Thyroid gland (tissue), 4 donors: Measurements from ENCODE around the gene BORCS6.

Experiments
- CTCF ChIP-seq, 6 experiments: fragments of 200-600 bp in 3 of 6; fragments of 450-650 bp in 3 of 6; sonication (generic) in 3 of 6; IDR thresholded peaks; one replicate each; pipeline ENCODE4 v1.5.1; 2016 to 2019; ENCODE audit warnings: antibody characterized with exemption in 6 of 6, mild to moderate bottlenecking in 2 of 6, inconsistent platforms in 1 of 6, moderate library complexity in 1 of 6
- POLR2A ChIP-seq, 2 donors: fragments of 450-650 bp; IDR thresholded peaks; one replicate each; pipeline ENCODE4 v1.6.1; 2017; ENCODE audit warnings: antibody characterized with exemption in 2 of 2, mild to moderate bottlenecking in 2 of 2, moderate library complexity in 1 of 2

GRCh38 chr17:8141045-8141444, 48.9 kb downstream of the BORCS6 start:
- TF ChIP-seq CTCF (IDR thresholded peaks at IDR 0.05): no peak
- TF ChIP-seq POLR2A (IDR thresholded peaks at IDR 0.05): peak in 1 of 2 donors; percentile 4
